PC-3 (cell line): Measurements from ENCODE around the gene SLC39A11.
"Not testable (repeated sequence)": the region's sequence is repeated elsewhere in the genome, so short reads cannot be mapped to it uniquely, and the experiment has no call there.

Experiments
- CTCF ChIP-seq: fragments of 300-600 bp; sonication (generic); conservative IDR thresholded peaks from 2 replicates; pipeline ENCODE4 v1.5.1; 2017; ENCODE audit warnings: antibody characterized with exemption, low read depth, mild to moderate bottlenecking, low read length
- EZH2 ChIP-seq: fragments of 300-600 bp; sonication (generic); IDR thresholded peaks from one replicate; pipeline ENCODE4 v1.6.1; 2017; ENCODE audit warnings: antibody characterized with exemption, mild to moderate bottlenecking, low read length; ENCODE audit not compliant: unreplicated experiment

GRCh38 chr17:73059713-73060112, 32.8 kb downstream of the SLC39A11 start:
- TF ChIP-seq CTCF, EZH2: not testable (repeated sequence)
